Upper lobe of left lung (tissue), 6 donors: ENCODE results near the gene NECTIN2. TPM values are rescaled to one million over a fixed set of nuclear protein-coding genes. Genes with fewer than 3 reads are reported as not detected.

Experiments used
- ATAC-seq, 2 donors: fragments of 200-7000 bp; cut with Tn5 transposase; one replicate each; pipeline ENCODE4 v1.9.1; 2022; ENCODE audit warnings: mild to moderate bottlenecking in 2 of 2, moderate library complexity in 2 of 2; ENCODE audit not compliant: low FRiP score in 2 of 2
- DNase-seq, 2 donors: peaks; one replicate each; pipeline ENCODE4 v3.0.0-alpha.2; 2019 to 2020
- H3K27ac ChIP-seq, 4 donors: fragments of 200-600 bp; sonication (generic); one replicate each; pipeline ENCODE4 v1.5.1; 2016 to 2019
- H3K27me3 ChIP-seq, 4 donors: fragments of 200-600 bp; sonication (generic); one replicate each; pipeline ENCODE4 v1.5.1; 2017 to 2019
- H3K36me3 ChIP-seq, 4 donors: fragments of 200-600 bp; sonication (generic); one replicate each; pipeline ENCODE4 v1.5.1; 2016 to 2019
- H3K4me1 ChIP-seq, 4 donors: fragments of 200-600 bp; sonication (generic); one replicate each; pipeline ENCODE4 v1.5.1; 2018 to 2019
- H3K4me3 ChIP-seq, 4 donors: fragments of 200-600 bp; sonication (generic); one replicate each; pipeline ENCODE4 v1.5.1; 2017 to 2019; ENCODE audit warnings: mild to moderate bottlenecking in 2 of 4, moderate library complexity in 1 of 4
- H3K9me3 ChIP-seq, 4 donors: fragments of 200-600 bp; sonication (generic); one replicate each; pipeline ENCODE4 v1.5.1; 2018 to 2019
- CTCF ChIP-seq, 6 experiments: fragments of 450-650 bp in 4 of 6; fragments of 200-600 bp in 2 of 6; sonication (generic) in 2 of 6; IDR thresholded peaks; one replicate each; pipeline ENCODE4 v1.5.1; 2016 to 2019; ENCODE audit warnings: antibody characterized with exemption in 6 of 6
- EP300 ChIP-seq, 4 donors: sonication (generic); formaldehyde crosslinking; IDR thresholded peaks; one replicate each; pipeline ENCODE4 v1.5.1; 2017; ENCODE audit warnings: antibody characterized with exemption in 4 of 4, control low read depth in 2 of 4
- POLR2A ChIP-seq, 4 donors: fragments of 450-650 bp; IDR thresholded peaks; one replicate each; pipeline ENCODE4 v1.5.1; 2016 to 2017; ENCODE audit warnings: antibody characterized with exemption in 4 of 4, mild to moderate bottlenecking in 2 of 4
- POLR2AphosphoS5 ChIP-seq, 2 donors: sonication (generic); formaldehyde crosslinking; IDR thresholded peaks; one replicate each; pipeline ENCODE4 v1.5.1; 2017; ENCODE audit warnings: antibody characterized with exemption in 2 of 2
- WGBS, 2 donors: methylation state at CpG; one replicate each; pipeline ENCODE4 v1.1.5; 2017 to 2018; 5-methylcytosine and 5-hydroxymethylcytosine counted together
- total RNA-seq, 6 donors: library from RNA; depleted of rRNA in 4 of 6; stranded (reverse); fragments of >200 nt in 4 of 6; gene quantifications; one replicate each; pipeline versions ENCODE4 v1.1.0 to v1.2.1, GENCODE V29; 2016 to 2021
- donor health status: DM: no; HTN: no; CAD: no; lungs with moderate emphysema.
- donor health status: DM: no; HTN: yes; CAD: no; lungs with severe emphysema.

Gene NECTIN2
- total RNA-seq, 6 donors from 2014 or later: 52.2 to 152 (median 109) TPM

GRCh38 chr19:44904426-44904994 lies 58.4 kb downstream of the NECTIN2 start:
- no peaks in the 10 kb centered on the region for H3K9me3 ChIP-seq
- peaks cover 0 to 15% (median 3%) of the 10 kb centered on the region in 4 donors for H3K27me3 ChIP-seq
- no peak for DNase-seq
- no peak overlapping the region for H3K27ac ChIP-seq
- no peak for TF ChIP-seq CTCF (IDR thresholded peaks at IDR 0.05)
- TF ChIP-seq POLR2AphosphoS5 (IDR thresholded peaks at IDR 0.05): no peak
- no peak for TF ChIP-seq POLR2A (IDR thresholded peaks at IDR 0.05)
- no peak for TF ChIP-seq EP300 (IDR thresholded peaks at IDR 0.05)
- peaks cover 7 to 35% (median 31%) of the 10 kb centered on the region in 4 donors for H3K36me3 ChIP-seq
- no peak overlapping the region for H3K4me3 ChIP-seq
- ATAC-seq: no peak
- peaks cover 6 to 30% (median 7%) of the 10 kb centered on the region in 4 donors for H3K4me1 ChIP-seq
- 76 to 83% methylated on average over 7 to 12 of the region's 12 CpGs for WGBS, 2 donors

- ATAC-seq (peak in 1 of 2 donors; percentile 2), DNase-seq (no peak)
- Histone ChIP-seq H3K4me1 (peaks cover 6 to 30% (median 7%) of the 10 kb centered on the region in 4 donors), H3K9me3 (no peaks in the 10 kb centered on the region), H3K4me3 (peak within 1 kb of the TSS in 3 of 4 donors; percentile 29 to 47 (median 37)), H3K36me3 (peaks cover 7 to 27% (median 24%) of the 10 kb centered on the region in 4 donors), H3K27ac (peak within 1 kb of the TSS in 2 of 4 donors; percentile 36 to 79), H3K27me3 (peaks cover 0 to 15% (median 3%) of the 10 kb centered on the region in 4 donors)
- WGBS, 2 donors: 5 to 6% methylated on average over 14 to 20 of the region's 20 CpGs
- TF ChIP-seq CTCF (IDR thresholded peaks at IDR 0.05) (no peak), POLR2A (IDR thresholded peaks at IDR 0.05) (peak in 1 of 4 donors; percentile 77)
Measured at GRCh38 chr19:44905437-44906160, 59.5 kb downstream of the NECTIN2 start, which contains the start of gene APOE. TSS of gene APOE (plus strand) at chr19:44905796. CDS start at chr19:44906625, 829 bp downstream.

GRCh38 chr19:44907613-44908012 lies 61.5 kb downstream of the NECTIN2 start:
- peaks cover 6 to 41% (median 15%) of the 10 kb centered on the region in 4 donors for H3K4me1 ChIP-seq
- TF ChIP-seq POLR2A (IDR thresholded peaks at IDR 0.05) (no peak), POLR2AphosphoS5 (IDR thresholded peaks at IDR 0.05) (no peak), EP300 (IDR thresholded peaks at IDR 0.05) (no peak), CTCF (IDR thresholded peaks at IDR 0.05) (no peak)
- ATAC-seq: no peak
- no peak for DNase-seq
- H3K27ac ChIP-seq: peak overlapping the region in 1 of 4 donors; percentile 15
- 92 to 93% methylated on average over 6 to 11 of the region's 12 CpGs for WGBS, 2 donors
- peaks cover 0 to 8% (median 7%) of the 10 kb centered on the region in 4 donors for H3K36me3 ChIP-seq
- no peaks in the 10 kb centered on the region for H3K9me3 ChIP-seq
- peaks cover 0 to 15% (median 3%) of the 10 kb centered on the region in 4 donors for H3K27me3 ChIP-seq
- peak overlapping the region in 1 of 4 donors; percentile 47 for H3K4me3 ChIP-seq

- Histone ChIP-seq H3K27ac (peak overlapping the region in 1 of 4 donors; percentile 15), H3K36me3 (peaks cover 0 to 1% (median under 1%) of the 10 kb centered on the region in 4 donors), H3K4me1 (peaks cover 8 to 40% (median 17%) of the 10 kb centered on the region in 4 donors), H3K27me3 (peaks cover 0 to 15% (median 3%) of the 10 kb centered on the region in 4 donors), H3K9me3 (no peaks in the 10 kb centered on the region), H3K4me3 (peak overlapping the region in 1 of 4 donors; percentile 47)
- 93 to 95% methylated on average over 37 to 46 of the region's 46 CpGs for WGBS, 2 donors
- ATAC-seq (no peak), DNase-seq (no peak)
- TF ChIP-seq POLR2A (IDR thresholded peaks at IDR 0.05): no peak
- TF ChIP-seq EP300 (IDR thresholded peaks at IDR 0.05): no peak
- no peak for TF ChIP-seq POLR2AphosphoS5 (IDR thresholded peaks at IDR 0.05)
- TF ChIP-seq CTCF (IDR thresholded peaks at IDR 0.05): no peak
Measured at GRCh38 chr19:44908074-44908835, 62.2 kb downstream of the NECTIN2 start.
